K562 (cell line): Measurements from ENCODE around the gene JPT1. TPM values are rescaled to one million over a fixed set of nuclear protein-coding genes. Genes with fewer than 3 reads are reported as not detected.

Experiments used
- ATAC-seq: fragments of 200-7000 bp; cut with Tn5 transposase; 3 replicates; pipeline ENCODE4 v1.9.1; 2020; ENCODE audit warnings: moderate library complexity
- BruUV-seq: library from RNA; stranded (reverse); fragments of 400-500 nt; replicated peaks from 2 replicates; lab custom pipeline; 2021; lab: Mats Ljungman, UMichigan
- CTCF ChIA-PET: fragments of 300-600 bp; formaldehyde crosslinking; extraction: SDS; loops from one replicate; lab custom pipeline; 2021; ENCODE audit warnings: low intra/inter-chr PET ratio; lab: Yijun Ruan, JAX
- POLR2A ChIA-PET: fragments of 300-600, 350-650 bp; sonication (Branson Sonifier 250); formaldehyde crosslinking; extraction: SDS; loops from one replicate; lab custom pipeline; 2021; ENCODE audit warnings: antibody characterized with exemption, inconsistent platforms; lab: Yijun Ruan, JAX
- DNase-seq, 4 experiments: peaks; one replicate each; pipeline versions ENCODE4 v3.0.0 to v3.0.0-alpha.2; 2011 to 2018; ENCODE audit warnings: low spot score in 3 of 4, mixed read lengths in 3 of 4; ENCODE audit errors: extremely low read depth in 1 of 4
- FAIRE-seq: peaks from 2 replicates; lab custom pipeline; 2011; peaks lifted over from hg19 to GRCh38; lab: Jason Lieb, UNC
- H2AFZ ChIP-seq: 2 replicates; pipeline ENCODE4 v1.6.0; 2011; ENCODE audit warnings: low read depth, low read length, control low read depth, inconsistent platforms
- H3K27ac ChIP-seq: fragments of 200-600 bp; 3 replicates; pipeline ENCODE4 v1.8.0; 2011; ENCODE audit warnings: low read depth, mild to moderate bottlenecking, control low read depth, inconsistent platforms, low read length, moderate library complexity, mixed read lengths; ENCODE audit errors: extremely low read depth
- H3K27me3 ChIP-seq, 2 experiments: fragments of 300-600 bp in 1 of 2; 2 replicates in 1 of 2; 3 replicates in 1 of 2; pipeline versions ENCODE4 v1.6.0 to v1.8.0; 2011; ENCODE audit warnings: inconsistent platforms in 2 of 2, low read length in 2 of 2, mild to moderate bottlenecking in 1 of 2, mixed read lengths in 1 of 2, moderate library complexity in 1 of 2; ENCODE audit not compliant: control insufficient read depth in 2 of 2, insufficient read depth in 2 of 2
- H3K36me3 ChIP-seq: fragments of 300-600 bp; 3 replicates; pipeline ENCODE4 v1.8.0; 2011; ENCODE audit warnings: mild to moderate bottlenecking, low read length, inconsistent platforms; ENCODE audit not compliant: control insufficient read depth, insufficient read depth
- H3K4me1 ChIP-seq, 2 experiments: fragments of 200-600 bp in 1 of 2; replicated peaks in 1 of 2; 2 replicates in 1 of 2; 3 replicates in 1 of 2; pipeline versions ENCODE4 v1.5.1 to v1.8.0; 2011; ENCODE audit warnings: inconsistent platforms in 2 of 2, low read length in 2 of 2, mild to moderate bottlenecking in 1 of 2, mixed read lengths in 1 of 2, moderate library complexity in 1 of 2; ENCODE audit not compliant: control insufficient read depth in 2 of 2, insufficient read depth in 2 of 2
- H3K4me2 ChIP-seq: 2 replicates; pipeline ENCODE4 v1.6.1; 2011; ENCODE audit warnings: low read length, control low read depth, inconsistent platforms, mixed read lengths; ENCODE audit not compliant: insufficient read depth
- H3K4me3 ChIP-seq: fragments of 200-600 bp; sonication (generic), shearing (Covaris generic); 2 replicates; pipeline ENCODE4 v1.5.1; 2016; ENCODE audit warnings: control low read depth, inconsistent platforms
- H3K79me2 ChIP-seq: fragments of 200-600 bp; 3 replicates; pipeline ENCODE4 v1.8.0; 2011; ENCODE audit warnings: low read length, inconsistent platforms; ENCODE audit not compliant: control insufficient read depth, insufficient read depth
- H3K9ac ChIP-seq, 2 experiments: 2 replicates each; pipeline versions ENCODE4 v1.6.0 to v1.6.1; 2011; ENCODE audit warnings: low read depth in 2 of 2, low read length in 2 of 2, control low read depth in 1 of 2, inconsistent platforms in 1 of 2, mild to moderate bottlenecking in 1 of 2, mixed read lengths in 1 of 2; ENCODE audit not compliant: insufficient read depth in 1 of 2
- H3K9me1 ChIP-seq: one replicate; pipeline ENCODE4 v1.6.0; 2011; ENCODE audit warnings: inconsistent platforms, mild to moderate bottlenecking, low read length, moderate library complexity; ENCODE audit not compliant: control insufficient read depth, insufficient read depth
- H3K9me3 ChIP-seq: replicated peaks from 2 replicates; pipeline ENCODE4 v1.5.1; 2011; ENCODE audit warnings: low read depth, low read length, inconsistent platforms; ENCODE audit not compliant: control insufficient read depth, insufficient read depth
- H4K20me1 ChIP-seq: replicated peaks from 2 replicates; pipeline ENCODE4 v1.6.1; 2011; ENCODE audit warnings: low read length, inconsistent platforms, mixed read lengths; ENCODE audit not compliant: control insufficient read depth, insufficient read depth
- ETS1 ChIP-seq: conservative IDR thresholded peaks from 2 replicates; pipeline ENCODE4 v1.6.1; 2011; ENCODE audit warnings: low read depth, mild to moderate bottlenecking, low read length; ENCODE audit not compliant: control insufficient read depth
- HNRNPLL ChIP-seq: fragments of 200-400 bp; formaldehyde crosslinking; IDR thresholded peaks from 2 replicates; pipeline ENCODE4 v1.6.1; 2017; ENCODE audit warnings: low read length, low read depth, mild to moderate bottlenecking; ENCODE audit not compliant: poor library complexity, severe bottlenecking
- ILF3 ChIP-seq: fragments of 450-650 bp; IDR thresholded peaks from 2 replicates; pipeline ENCODE4 v1.6.1; 2018; ENCODE audit warnings: antibody characterized with exemption, mild to moderate bottlenecking, moderate library complexity, borderline replicate concordance
- ILK ChIP-seq: fragments of 450-650 bp; IDR thresholded peaks from 2 replicates; pipeline ENCODE4 v1.6.1; 2016; ENCODE audit warnings: missing genetic modification characterization, low read depth, mild to moderate bottlenecking, missing compliant biosample characterization, moderate library complexity, borderline replicate concordance
- KLF13 ChIP-seq: fragments of 450-650 bp; IDR thresholded peaks from 2 replicates; pipeline ENCODE4 v1.6.1; 2016; ENCODE audit warnings: missing genetic modification characterization, low read depth, mild to moderate bottlenecking, missing compliant biosample characterization, moderate library complexity, borderline replicate concordance
- NFE2L1 ChIP-seq: fragments of 450-650 bp; IDR thresholded peaks from 2 replicates; pipeline ENCODE4 v1.6.1; 2016; ENCODE audit warnings: missing genetic modification characterization, low read depth, mild to moderate bottlenecking, missing compliant biosample characterization, moderate library complexity, borderline replicate concordance
- PHF21A ChIP-seq: fragments of 450-650 bp; IDR thresholded peaks from 2 replicates; pipeline ENCODE4 v1.6.1; 2017; ENCODE audit warnings: low read depth, borderline replicate concordance
- POLR2AphosphoS5 ChIP-seq: IDR thresholded peaks from 2 replicates; pipeline ENCODE4 v1.6.1; 2011; ENCODE audit warnings: mild to moderate bottlenecking, low read depth, low read length, moderate library complexity; ENCODE audit not compliant: control insufficient read depth, insufficient read depth
- WGBS: fragments of 100-300 bp; shearing (Covaris generic); methylation state at CpG from one replicate; pipeline ENCODE4 v1.1.6; 2016; ENCODE audit warnings: low coverage, mixed read lengths; ENCODE audit not compliant: insufficient coverage; ENCODE audit errors: missing lambda C conversion rate; 5-methylcytosine and 5-hydroxymethylcytosine counted together
- in situ Hi-C: fragments of 300-500 bp; cut with MboI; formaldehyde crosslinking; loops from 4 replicates; pipeline ENCODE4 v1.15.0; 2018; ENCODE audit warnings: inconsistent platforms, mixed read lengths
- intact Hi-C: fragments of 100-400 bp; cut with micrococcal nuclease; formaldehyde crosslinking; loops from 2 replicates; pipeline ENCODE4 v1.14.2; 2022
- polyA plus RNA-seq, 8 experiments: library from polyadenylated mRNA; depleted of rRNA in 4 of 8; stranded (reverse) in 5 of 8; unstranded in 3 of 8; fragments of >200 nt; fragmentation: Nextera tagmentation in 2 of 8; fragmentation: Illumina TruSeq in 1 of 8; extraction: Ambion mirVana in 2 of 8; extraction: Trizol in 1 of 8; gene quantifications; 2 replicates each; pipeline versions ENCODE4 v1.2.1 to v1.2.3, GENCODE V29; 2011 to 2014; ENCODE audit warnings: inconsistent platforms in 1 of 8, missing spikeins in 1 of 8
- total RNA-seq, 7 experiments: library from RNA; depleted of rRNA in 6 of 7; stranded (reverse); fragments of >200 nt in 6 of 7; fragmentation: Illumina TruSeq in 2 of 7; extraction: Trizol in 2 of 7; gene quantifications; 2 replicates each; pipeline versions ENCODE4 v1.2.1 to v1.2.3, GENCODE V29; 2011 to 2021; ENCODE audit warnings: low replicate concordance in 1 of 7
- TF ChIP-seq, protein P1 (sequence below): IDR thresholded peaks from 2 replicates; pipeline ENCODE4 v1.6.1; 2012; ENCODE audit warnings: low read depth, low read length, improper control_type of control experiment, borderline replicate concordance

The JPT1 gene
- total and polyA plus RNA-seq, 9 of the 15 experiments (the other 6 are each of a cell fraction or from before 2014, with no cell fraction given) = 56.7 to 292 (median 144) TPM

- no peak for TF ChIP-seq ETS1
- TF ChIP-seq ILK = no peak
- no peak for TF ChIP-seq HNRNPLL
- TF ChIP-seq PHF21A = no peak
- TF ChIP-seq ILF3 = no peak
- no peak for TF ChIP-seq KLF13 (tag)
- no peak for TF ChIP-seq NFE2L1 (tag)
Measured at GRCh38 chr17:75147878-75148546, 6.3 kb downstream of the JPT1 start (continued).

DNA sequence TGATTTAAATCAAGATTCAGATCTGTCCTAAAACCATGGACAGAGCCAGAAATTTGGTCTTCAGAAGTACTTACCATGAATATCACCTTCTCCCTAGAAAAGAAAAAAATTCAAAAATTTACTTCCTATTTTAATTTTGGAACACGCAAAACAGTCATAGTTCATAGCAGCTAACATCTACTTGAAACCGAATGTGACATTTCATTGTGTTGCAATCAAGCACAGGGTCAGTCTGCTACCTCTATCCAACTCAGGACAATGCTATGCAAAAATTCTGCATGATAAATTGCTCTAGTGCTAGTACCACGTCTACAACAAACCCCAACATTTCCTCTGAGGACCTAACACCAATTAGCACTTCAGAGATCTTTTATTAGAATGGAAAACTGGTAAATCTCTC, 7.7 kb downstream of the JPT1 start:
- peaks cover 52% of the 10 kb centered on the region for H3K79me2 ChIP-seq
- TF ChIP-seq POLR2AphosphoS5 = 0 out of 2 replicates have a peak, but pooled peaks have one; percentile 26
- TF ChIP-seq, protein P1, sequence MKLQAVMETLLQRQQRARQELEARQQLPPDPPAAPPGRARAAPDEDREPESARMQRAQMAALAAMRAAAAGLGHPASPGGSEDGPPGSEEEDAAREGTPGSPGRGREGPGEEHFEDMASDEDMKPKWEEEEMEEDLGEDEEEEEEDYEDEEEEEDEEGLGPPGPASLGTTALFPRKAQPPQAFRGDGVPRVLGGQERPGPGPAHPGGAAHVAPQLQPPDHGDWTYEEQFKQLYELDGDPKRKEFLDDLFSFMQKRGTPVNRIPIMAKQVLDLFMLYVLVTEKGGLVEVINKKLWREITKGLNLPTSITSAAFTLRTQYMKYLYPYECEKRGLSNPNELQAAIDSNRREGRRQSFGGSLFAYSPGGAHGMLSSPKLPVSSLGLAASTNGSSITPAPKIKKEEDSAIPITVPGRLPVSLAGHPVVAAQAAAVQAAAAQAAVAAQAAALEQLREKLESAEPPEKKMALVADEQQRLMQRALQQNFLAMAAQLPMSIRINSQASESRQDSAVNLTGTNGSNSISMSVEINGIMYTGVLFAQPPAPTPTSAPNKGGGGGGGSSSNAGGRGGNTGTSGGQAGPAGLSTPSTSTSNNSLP = no peak
- in situ Hi-C loops (no loop called here), intact Hi-C loops (no loop called here)
- ChIA-PET CTCF (no interaction called here), POLR2A (interaction anchor here (0.5 to 7.3 kb wide), 6 partner anchors 8 to 782 kb away, joined by 3 to 51 read pairs (median 4); partner anchors contain the start of genes JPT1 and NT5C)
- H3K27me3 ChIP-seq = no peaks in the 10 kb centered on the region
- peaks cover 0 to 9% of the 10 kb centered on the region in 2 experiments; a peak in 4 of 5 replicates for H3K4me1 ChIP-seq
- H3K9me1 ChIP-seq = no peaks in the 10 kb centered on the region
- H3K9me3 ChIP-seq = no peaks in the 10 kb centered on the region
- 90% methylated on average over 3 of the region's 3 CpGs for WGBS
- no peak for FAIRE-seq
- no peak overlapping the region for H3K4me3 ChIP-seq
- no peak for ATAC-seq
- no peak for DNase-seq
- peaks cover 83% of the 10 kb centered on the region for H3K36me3 ChIP-seq
- H4K20me1 ChIP-seq = 0 out of 2 replicates have a peak, but pooled peaks cover 4% of the 10 kb centered on the region
- no peak overlapping the region for H2AFZ ChIP-seq
- no peak overlapping the region for H3K4me2 ChIP-seq
- no TSS peak for BruUV-seq
- H3K27ac ChIP-seq = no peak overlapping the region
- H3K9ac ChIP-seq = no peak overlapping the region
